B cell (primary cell): ENCODE measurements around the gene DDX21. TPM values are rescaled to one million over a fixed set of nuclear protein-coding genes. Genes with fewer than 3 reads are reported as not detected.
A peak's percentile ranks its signal among the peaks of the same experiment; 100 is the strongest.

Source experiments
- ATAC-seq: fragments of 200-7000 bp; cut with Tn5 transposase; one replicate; pipeline ENCODE4 v1.10.0; 2021; ENCODE audit warnings: low read depth, mild to moderate bottlenecking, moderate number of reproducible peaks, moderate library complexity
- CTCF ChIA-PET: fragments of 350-600 bp; sonication (Branson Sonifier 250); formaldehyde crosslinking; loops from one replicate; lab custom pipeline; 2021; ENCODE audit warnings: antibody characterized with exemption, inconsistent platforms; lab: Charles Lee
- POLR2A ChIA-PET: fragments of 350-600 bp; sonication (Branson Sonifier 250); formaldehyde crosslinking; loops from one replicate; lab custom pipeline; 2021; ENCODE audit warnings: antibody characterized with exemption; lab: Charles Lee
- DNase-seq: peaks from one replicate; pipeline ENCODE4 v3.0.0; 2013
- H2AFZ ChIP-seq: 2 replicates; pipeline ENCODE4 v1.6.1; 2012; ENCODE audit warnings: mild to moderate bottlenecking, low read depth, low read length; ENCODE audit not compliant: insufficient read depth, poor library complexity, severe bottlenecking
- H3K27ac ChIP-seq, 2 donors: 1 replicate in 1 of 2; 2 replicates in 1 of 2; pipeline ENCODE4 v1.5.1; 2012 to 2013; ENCODE audit warnings: low read length in 2 of 2, mild to moderate bottlenecking in 2 of 2, moderate library complexity in 1 of 2
- H3K27me3 ChIP-seq, 4 experiments: fragments of 200-600 bp in 1 of 4; sonication (generic) in 1 of 4; replicated peaks in 1 of 4; 1 replicate in 2 of 4; 2 replicates in 2 of 4; pipeline versions ENCODE4 v1.6.1 to v1.7.0; 2013 to 2016; ENCODE audit warnings: low read length in 3 of 4, mild to moderate bottlenecking in 2 of 4, mixed read lengths in 1 of 4, moderate library complexity in 1 of 4; ENCODE audit not compliant: insufficient read depth in 4 of 4, control insufficient read depth in 3 of 4; ENCODE audit errors: control extremely low read depth in 1 of 4
- H3K36me3 ChIP-seq, 2 experiments: replicated peaks in 1 of 2; 1 replicate in 1 of 2; 2 replicates in 1 of 2; pipeline versions ENCODE4 v1.6.1 to v1.7.1; 2013; ENCODE audit warnings: low read length in 1 of 2; ENCODE audit not compliant: insufficient read depth in 2 of 2, control insufficient read depth in 1 of 2; ENCODE audit errors: control extremely low read depth in 1 of 2, extremely low read depth in 1 of 2
- H3K4me1 ChIP-seq, 2 donors: fragments of 200-600 bp in 1 of 2; sonication (generic) in 1 of 2; 1 replicate in 1 of 2; 2 replicates in 1 of 2; pipeline versions ENCODE4 v1.5.1 to v1.6.1; 2013 to 2017; ENCODE audit warnings: low read length in 2 of 2; ENCODE audit not compliant: control insufficient read depth in 2 of 2, insufficient read depth in 2 of 2
- H3K4me2 ChIP-seq: replicated peaks from 2 replicates; pipeline ENCODE3; 2012; ENCODE audit warnings: mild to moderate bottlenecking, low read depth, low read length; ENCODE audit not compliant: poor library complexity, severe bottlenecking
- H3K4me3 ChIP-seq, 5 experiments: fragments of 200-600 bp in 1 of 5; sonication (generic) in 1 of 5; 1 replicate in 3 of 5; 2 replicates in 2 of 5; pipeline versions ENCODE4 v1.5.1 to v1.7.0; 2011 to 2016; ENCODE audit warnings: low read length in 4 of 5, mild to moderate bottlenecking in 4 of 5, low read depth in 2 of 5, control low read depth in 1 of 5, moderate library complexity in 1 of 5; ENCODE audit not compliant: insufficient read depth in 1 of 5; ENCODE audit errors: control extremely low read depth in 1 of 5, extremely low read depth in 1 of 5
- H3K79me2 ChIP-seq: fragments of 200-600 bp; sonication (generic); one replicate; pipeline ENCODE4 v1.6.0; 2016; ENCODE audit warnings: low read length; ENCODE audit not compliant: control insufficient read depth, insufficient read depth
- H3K9ac ChIP-seq: fragments of 200-600 bp; sonication (generic); 2 replicates; pipeline ENCODE4 v1.6.1; 2017; ENCODE audit warnings: mild to moderate bottlenecking, low read length, moderate library complexity
- H3K9me3 ChIP-seq, 3 donors: one replicate each; pipeline versions ENCODE4 v1.6.1 to v1.7.1; 2013; ENCODE audit warnings: low read length in 2 of 3; ENCODE audit not compliant: control insufficient read depth in 2 of 3, insufficient read depth in 1 of 3; ENCODE audit errors: control extremely low read depth in 1 of 3
- H4K20me1 ChIP-seq: 2 replicates; pipeline ENCODE4 v1.6.0; 2012; ENCODE audit warnings: mild to moderate bottlenecking, low read length; ENCODE audit not compliant: insufficient read depth, control insufficient read depth, poor library complexity, severe bottlenecking
- H3K27ac Mint-ChIP-seq: one replicate; pipeline ENCODE4 v1.8.0; 2021; ENCODE audit warnings: mixed read lengths
- H3K27me3 Mint-ChIP-seq: one replicate; pipeline ENCODE4 v1.8.0; 2021; ENCODE audit warnings: mixed read lengths
- H3K4me1 Mint-ChIP-seq: one replicate; pipeline ENCODE4 v1.8.0; 2021; ENCODE audit warnings: mixed read lengths
- H3K4me3 Mint-ChIP-seq: one replicate; pipeline ENCODE4 v1.8.0; 2021; ENCODE audit warnings: mixed read lengths
- H3K9me3 Mint-ChIP-seq: one replicate; pipeline ENCODE4 v1.8.0; 2022; ENCODE audit warnings: mixed read lengths; ENCODE audit not compliant: insufficient read depth
- EZH2 ChIP-seq: IDR thresholded peaks from 2 replicates; pipeline ENCODE4 v1.6.1; 2012; ENCODE audit warnings: borderline replicate concordance, low read depth, mild to moderate bottlenecking, moderate library complexity, low read length; ENCODE audit not compliant: insufficient read depth, poor library complexity, severe bottlenecking
- WGBS: methylation state at CpG from one replicate; pipeline ENCODE4 v1.1.5; 2013; ENCODE audit warnings: missing lambda C conversion rate; ENCODE audit not compliant: insufficient coverage; 5-methylcytosine and 5-hydroxymethylcytosine counted together
- intact Hi-C: fragments of 100-400 bp; cut with micrococcal nuclease; formaldehyde crosslinking; loops from one replicate; pipeline ENCODE4 v1.10.0; 2022
- polyA plus RNA-seq: library from polyadenylated mRNA; depleted of rRNA; stranded (reverse); fragments of >200 nt; gene quantifications from 2 replicates; pipeline ENCODE4 v1.2.3, GENCODE V29; 2012
- total RNA-seq, 2 donors: library from RNA; stranded (reverse); fragments of 120-200 nt in 1 of 2; gene quantifications; 1 replicate in 1 of 2; 2 replicates in 1 of 2; pipeline versions ENCODE4 v1.2.3 to v1.2.4, GENCODE V29; 2013 to 2022
- TF ChIP-seq, protein P1 (sequence below): fragments of 200-600 bp; IDR thresholded peaks from one replicate; pipeline ENCODE4 v1.8.0; 2022; ENCODE audit warnings: antibody characterized with exemption, mild to moderate bottlenecking

The DDX21 gene
- total and polyA plus RNA-seq, 2 donors (not counting 1 experiment from before 2014, with no cell fraction given), result 17.8 to 43.5 TPM

- Histone ChIP-seq H3K4me2 (peak overlapping the region; percentile 87), H3K9ac (no peak overlapping the region), H3K9me3 (no peaks in the 10 kb centered on the region), H2AFZ (no peak overlapping the region), H3K36me3 (peaks cover 2 to 13% of the 10 kb centered on the region in 2 experiments), H4K20me1 (peaks cover 10% of the 10 kb centered on the region), H3K79me2 (peaks cover 44% of the 10 kb centered on the region), H3K27ac (peak overlapping the region in 1 of 2 donors; percentile 99), H3K27me3 (no peaks in the 10 kb centered on the region), H3K4me3 (no peak overlapping the region), H3K4me1 (peaks cover 7 to 32% of the 10 kb centered on the region in 2 donors)
- Mint-ChIP-seq H3K27ac (no peak overlapping the region), H3K9me3 (no peaks in the 10 kb centered on the region), H3K4me1 (peaks cover 31% of the 10 kb centered on the region), H3K27me3 (no peaks in the 10 kb centered on the region), H3K4me3 (peak overlapping the region; percentile 37)
- no peak for TF ChIP-seq EZH2
- TF ChIP-seq, protein P1, sequence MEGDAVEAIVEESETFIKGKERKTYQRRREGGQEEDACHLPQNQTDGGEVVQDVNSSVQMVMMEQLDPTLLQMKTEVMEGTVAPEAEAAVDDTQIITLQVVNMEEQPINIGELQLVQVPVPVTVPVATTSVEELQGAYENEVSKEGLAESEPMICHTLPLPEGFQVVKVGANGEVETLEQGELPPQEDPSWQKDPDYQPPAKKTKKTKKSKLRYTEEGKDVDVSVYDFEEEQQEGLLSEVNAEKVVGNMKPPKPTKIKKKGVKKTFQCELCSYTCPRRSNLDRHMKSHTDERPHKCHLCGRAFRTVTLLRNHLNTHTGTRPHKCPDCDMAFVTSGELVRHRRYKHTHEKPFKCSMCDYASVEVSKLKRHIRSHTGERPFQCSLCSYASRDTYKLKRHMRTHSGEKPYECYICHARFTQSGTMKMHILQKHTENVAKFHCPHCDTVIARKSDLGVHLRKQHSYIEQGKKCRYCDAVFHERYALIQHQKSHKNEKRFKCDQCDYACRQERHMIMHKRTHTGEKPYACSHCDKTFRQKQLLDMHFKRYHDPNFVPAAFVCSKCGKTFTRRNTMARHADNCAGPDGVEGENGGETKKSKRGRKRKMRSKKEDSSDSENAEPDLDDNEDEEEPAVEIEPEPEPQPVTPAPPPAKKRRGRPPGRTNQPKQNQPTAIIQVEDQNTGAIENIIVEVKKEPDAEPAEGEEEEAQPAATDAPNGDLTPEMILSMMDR, result no peak
- 93% methylated on average over 6 of the region's 12 CpGs for WGBS
- ATAC-seq, result no peak
- POLR2A ChIA-PET, result no interaction called here
- CTCF ChIA-PET, result interaction anchor here (0.7 to 3.1 kb wide), 9 partner anchors 13 to 172 kb away, joined by 3 to 47 read pairs (median 4); no protein-coding TSS in a partner anchor
- no peak for DNase-seq
- intact Hi-C loops, result loop anchor here (1.0 to 10.0 kb wide), 5 partner anchors 134 to 878 kb away; partner anchors contain the start of genes HERC4 and RUFY2
These were observed 1.1 kb upstream of the DDX21 start for GRCh38 chr10:68954904-68955303.

GRCh38 chr10:68955355-68955831 lies 577 bp upstream of the DDX21 start:
- intact Hi-C loops, result loop anchor here (1.0 to 10.0 kb wide), 5 partner anchors 134 to 878 kb away; partner anchors contain the start of genes HERC4 and RUFY2
- CTCF ChIA-PET, result interaction anchor here (0.6 to 3.1 kb wide), 13 partner anchors 13 to 452 kb away, joined by 3 to 47 read pairs (median 3); no protein-coding TSS in a partner anchor
- H3K27ac Mint-ChIP-seq, result peak overlapping the region; percentile 95

More at GRCh38 chr10:68955355-68955831, 577 bp upstream of the DDX21 start:
- peak overlapping the region; percentile 94 for H3K4me3 Mint-ChIP-seq
- TF ChIP-seq EZH2, result no peak
- H3K9me3 Mint-ChIP-seq, result no peaks in the 10 kb centered on the region
- POLR2A ChIA-PET, result interaction anchor here (1.0 to 3.1 kb wide), 3 partner anchors 55 to 624 kb away, joined by 3 to 11 read pairs (median 7); partner anchors contain the start of genes DDX50 and HNRNPH3
- WGBS, result 2% methylated on average over 11 of the region's 16 CpGs
- H3K27ac ChIP-seq, result peak overlapping the region; percentile 97 to 99
- no peaks in the 10 kb centered on the region for H3K27me3 ChIP-seq
- H3K4me3 ChIP-seq, result peak overlapping the region; percentile 92 to 99 (median 95)
- peaks cover 48% of the 10 kb centered on the region for H3K79me2 ChIP-seq
- H3K9me3 ChIP-seq, result no peaks in the 10 kb centered on the region
- ATAC-seq (peak; percentile 3), DNase-seq (no peak)
- peaks cover 34% of the 10 kb centered on the region for H3K4me1 Mint-ChIP-seq
- peaks cover 0 to 12% of the 10 kb centered on the region in 2 experiments for H3K36me3 ChIP-seq
- H3K9ac ChIP-seq, result peak overlapping the region; percentile 99
- peaks cover 15% of the 10 kb centered on the region for H4K20me1 ChIP-seq
- peak overlapping the region; percentile 90 for H2AFZ ChIP-seq
- peaks cover 7 to 32% of the 10 kb centered on the region in 2 donors for H3K4me1 ChIP-seq
- H3K4me2 ChIP-seq, result peak overlapping the region; percentile 87
- no peaks in the 10 kb centered on the region for H3K27me3 Mint-ChIP-seq
